ENCODE results near the gene FAM89A.

Gene FAM89A

GRCh38 chr1:231040019-231040799 is at the start of gene FAM89A:
Gene FAM89A, minus strand, starts transcription at chr1:231040254. Its CDS starts 43 bp downstream, at chr1:231040211.
- H4K20me1 ChIP-seq (ENCODE audit: control insufficient read depth, insufficient read depth, low read depth, low read length): peaks cover 8% of the 10 kb centered on the region; the same call in 1 of the 2 replicates
- no peak for TF ChIP-seq EZH2phosphoT487 (IDR thresholded peaks at IDR 0.05; ENCODE audit: borderline replicate concordance, low read length)
- TF ChIP-seq CTCF (IDR thresholded peaks at IDR 0.05; ENCODE audit: low read depth, low read length, poor library complexity, severe bottlenecking): no peak
- H3K27ac ChIP-seq (ENCODE audit: low read depth, low read length): no peak within 1 kb of the TSS
- H3K27me3 ChIP-seq (ENCODE audit: control insufficient read depth, low read length): peaks cover 37% of the 10 kb centered on the region
- no peaks in the 10 kb centered on the region for H3F3A ChIP-seq (ENCODE audit: control insufficient read depth, insufficient read depth)
- H3K4me2 ChIP-seq (ENCODE audit: low read length): peak within 1 kb of the TSS; percentile 88
- no peaks in the 10 kb centered on the region; the same call in 1 of the 2 replicates for H3K36me3 ChIP-seq (ENCODE audit: control insufficient read depth, low read length)
- peak within 1 kb of the TSS; percentile 87 for H3K4me3 ChIP-seq (ENCODE audit: low read length)
- H3K9me2 ChIP-seq (replicated peaks; ENCODE audit: control insufficient read depth, low read length): no peaks in the 10 kb centered on the region
- no peaks in the 10 kb centered on the region for H3K9me3 ChIP-seq (ENCODE audit: control insufficient read depth, insufficient read depth, low read length)
- peaks cover 23% of the 10 kb centered on the region for H3K79me2 ChIP-seq (ENCODE audit: control insufficient read depth, low read length)
- peaks cover 31% of the 10 kb centered on the region for H3K4me1 ChIP-seq (ENCODE audit: control insufficient read depth, low read length)

GRCh38 chr1:231084353-231084752 is 44.3 kb upstream of the FAM89A start:
- no peak overlapping the region for H3K4me2 ChIP-seq (ENCODE audit: low read length)
- H3K4me1 ChIP-seq (ENCODE audit: control insufficient read depth, low read length): no peaks in the 10 kb centered on the region
- H3K4me3 ChIP-seq (ENCODE audit: low read length): no peak overlapping the region
- no peaks in the 10 kb centered on the region for H3K9me3 ChIP-seq (ENCODE audit: control insufficient read depth, insufficient read depth, low read length)
- no peaks in the 10 kb centered on the region for H3K79me2 ChIP-seq (ENCODE audit: control insufficient read depth, low read length)
- no peaks in the 10 kb centered on the region for H3K36me3 ChIP-seq (ENCODE audit: control insufficient read depth, low read length)
- no peaks in the 10 kb centered on the region for H3K9me2 ChIP-seq (replicated peaks; ENCODE audit: control insufficient read depth, low read length)
- TF ChIP-seq CTCF (IDR thresholded peaks at IDR 0.05; ENCODE audit: low read depth, low read length, poor library complexity, severe bottlenecking): no peak
- TF ChIP-seq EZH2phosphoT487 (IDR thresholded peaks at IDR 0.05; ENCODE audit: borderline replicate concordance, low read length): no peak
- H3K27ac ChIP-seq (ENCODE audit: low read depth, low read length): no peak overlapping the region
- no peaks in the 10 kb centered on the region for H4K20me1 ChIP-seq (ENCODE audit: control insufficient read depth, insufficient read depth, low read depth, low read length)
- H3K27me3 ChIP-seq (ENCODE audit: control insufficient read depth, low read length): peaks cover 7% of the 10 kb centered on the region
- no peaks in the 10 kb centered on the region for H3F3A ChIP-seq (ENCODE audit: control insufficient read depth, insufficient read depth)

- Histone ChIP-seq H3K79me2 (ENCODE audit: control insufficient read depth, low read length) (no peaks in the 10 kb centered on the region), H3K9me3 (ENCODE audit: control insufficient read depth, insufficient read depth, low read length) (no peaks in the 10 kb centered on the region), H3K27me3 (ENCODE audit: control insufficient read depth, low read length) (no peaks in the 10 kb centered on the region; the same call in 1 of the 2 replicates), H4K20me1 (ENCODE audit: control insufficient read depth, insufficient read depth, low read depth, low read length) (no peaks in the 10 kb centered on the region), H3K4me3 (ENCODE audit: low read length) (no peak overlapping the region), H3F3A (ENCODE audit: control insufficient read depth, insufficient read depth) (no peaks in the 10 kb centered on the region), H3K4me2 (ENCODE audit: low read length) (no peak overlapping the region), H3K36me3 (ENCODE audit: control insufficient read depth, low read length) (no peaks in the 10 kb centered on the region), H3K9me2 (replicated peaks; ENCODE audit: control insufficient read depth, low read length) (no peaks in the 10 kb centered on the region), H3K27ac (ENCODE audit: low read depth, low read length) (no peak overlapping the region), H3K4me1 (ENCODE audit: control insufficient read depth, low read length) (no peaks in the 10 kb centered on the region)
- TF ChIP-seq EZH2phosphoT487 (IDR thresholded peaks at IDR 0.05; ENCODE audit: borderline replicate concordance, low read length) (no peak), CTCF (IDR thresholded peaks at IDR 0.05; ENCODE audit: low read depth, low read length, poor library complexity, severe bottlenecking) (no peak)
Observed at GRCh38 chr1:231079163-231079562, 39.1 kb upstream of the FAM89A start.

Data from DOHH2 (cell line).